Subcutaneous preadipocyte (primary cell): ENCODE data around the gene MS4A7. TPM values are rescaled to one million over a fixed set of nuclear protein-coding genes. Genes with fewer than 3 reads are reported as not detected.

Source experiments
- total RNA-seq: library from RNA; depleted of rRNA; stranded (reverse); fragments of >200 nt; gene quantifications from 2 replicates; pipeline ENCODE4 v1.2.3, GENCODE V29; 2012

Gene MS4A7
- not detected in 2 replicates for total RNA-seq

GRCh38 chr11:60378354-60378753 lies at the start of gene MS4A7:
Gene MS4A7, plus strand, starts transcription at chr11:60378532. Its CDS starts 4,610 bp downstream, at chr11:60383142.

GRCh38 chr11:60396382-60396781 lies 18.1 kb downstream of the MS4A7 start, which contains the start of gene MS4A14:
Gene MS4A14, plus strand, starts transcription at chr11:60396459. Its CDS starts 120 bp downstream, at chr11:60396579.

GRCh38 chr11:60429272-60429671 lies 50.9 kb downstream of the MS4A7 start, which contains the start of gene MS4A5:
Gene MS4A5, plus strand, starts transcription at chr11:60429572. Its CDS starts 103 bp downstream, at chr11:60429675.

Other genes with a start within 250 kb of the MS4A7 start
- not detected in 2 replicates for gene MS4A6A, start 195.4 kb upstream of the MS4A7 start, total RNA-seq
- not detected in 2 replicates for gene MS4A4E, start 135.4 kb upstream of the MS4A7 start, total RNA-seq
- gene MS4A4A, start 97.9 kb upstream of the MS4A7 start, total RNA-seq, result not detected in 2 replicates
- not detected in 2 replicates for gene MS4A6E, start 51.3 kb upstream of the MS4A7 start, total RNA-seq
- gene MS4A14, start 17.9 kb downstream of the MS4A7 start, total RNA-seq, result not detected in 2 replicates
- gene MS4A5, start 51.0 kb downstream of the MS4A7 start, total RNA-seq, result not detected in 2 replicates
- not detected in 2 replicates for gene MS4A1, start 77.3 kb downstream of the MS4A7 start, total RNA-seq
- gene MS4A12, start 114.2 kb downstream of the MS4A7 start, total RNA-seq, result not detected in 2 replicates
- not detected in 2 replicates for gene MS4A13, start 136.9 kb downstream of the MS4A7 start, total RNA-seq